Naive thymus-derived CD4-positive, alpha-beta T cell (primary cell): Measurements from ENCODE around the gene LRMDA. TPM values are rescaled to one million over a fixed set of nuclear protein-coding genes. Genes with fewer than 3 reads are reported as not detected.

ENCODE experiments used
- ATAC-seq: fragments of 150-1000 bp; cut with Tn5 transposase; 2 replicates; pipeline ENCODE4 v1.10.0; 2021; ENCODE audit warnings: mild to moderate bottlenecking, moderate library complexity
- CTCF ChIA-PET: fragments of 350-600 bp; sonication (Branson Sonifier 250); formaldehyde crosslinking; loops from one replicate; lab custom pipeline; 2021; ENCODE audit warnings: antibody characterized with exemption; lab: Charles Lee
- POLR2A ChIA-PET: fragments of 350-600 bp; sonication (Branson Sonifier 250); formaldehyde crosslinking; loops from one replicate; lab custom pipeline; 2021; ENCODE audit warnings: antibody characterized with exemption, inconsistent platforms; lab: Charles Lee
- DNase-seq, 9 donors: peaks; one replicate each; pipeline versions ENCODE4 v3.0.0 to v3.0.0-alpha.2; 2020 to 2022; ENCODE audit warnings: mixed read lengths in 1 of 9
- H3K27ac ChIP-seq: one replicate; pipeline ENCODE4 v1.7.0; 2013; ENCODE audit warnings: mild to moderate bottlenecking, low read depth, low read length, moderate library complexity
- H3K27me3 ChIP-seq, 2 donors: one replicate each; pipeline ENCODE4 v1.7.0; 2013; ENCODE audit warnings: low read length in 2 of 2, mild to moderate bottlenecking in 2 of 2, moderate library complexity in 2 of 2; ENCODE audit not compliant: control insufficient read depth in 2 of 2, insufficient read depth in 2 of 2
- H3K36me3 ChIP-seq, 3 experiments: 1 replicate in 2 of 3; 2 replicates in 1 of 3; pipeline ENCODE4 v1.7.0; 2013; ENCODE audit warnings: low read length in 3 of 3, mild to moderate bottlenecking in 3 of 3, moderate library complexity in 1 of 3; ENCODE audit not compliant: insufficient read depth in 3 of 3, control insufficient read depth in 2 of 3
- H3K4me1 ChIP-seq, 2 donors: one replicate each; pipeline ENCODE4 v1.7.0; 2013; ENCODE audit warnings: low read length in 2 of 2, mild to moderate bottlenecking in 2 of 2, moderate library complexity in 1 of 2; ENCODE audit not compliant: control insufficient read depth in 2 of 2, insufficient read depth in 2 of 2
- H3K4me3 ChIP-seq: 2 replicates; pipeline ENCODE4 v1.7.0; 2013; ENCODE audit warnings: mild to moderate bottlenecking, low read length
- H3K9me3 ChIP-seq, 3 experiments: 1 replicate in 2 of 3; 2 replicates in 1 of 3; pipeline ENCODE4 v1.7.0; 2013; ENCODE audit warnings: low read length in 3 of 3; ENCODE audit not compliant: control insufficient read depth in 2 of 3
- H3K27ac Mint-ChIP-seq, 9 donors: one replicate each; pipeline ENCODE4 v1.8.0; 2020 to 2022; ENCODE audit warnings: mixed read lengths in 9 of 9, mild to moderate bottlenecking in 8 of 9, moderate library complexity in 5 of 9, inconsistent platforms in 2 of 9
- H3K27me3 Mint-ChIP-seq, 5 donors: one replicate each; pipeline ENCODE4 v1.8.0; 2021 to 2022; ENCODE audit warnings: mixed read lengths in 5 of 5, mild to moderate bottlenecking in 1 of 5
- H3K36me3 Mint-ChIP-seq, 5 donors: one replicate each; pipeline ENCODE4 v1.8.0; 2020 to 2022; ENCODE audit warnings: mixed read lengths in 5 of 5, mild to moderate bottlenecking in 3 of 5, inconsistent platforms in 1 of 5
- H3K4me1 Mint-ChIP-seq, 7 donors: one replicate each; pipeline ENCODE4 v1.8.0; 2020 to 2022; ENCODE audit warnings: mixed read lengths in 7 of 7, mild to moderate bottlenecking in 3 of 7, inconsistent platforms in 1 of 7
- H3K4me3 Mint-ChIP-seq, 10 donors: one replicate each; pipeline ENCODE4 v1.8.0; 2020 to 2022; ENCODE audit warnings: mild to moderate bottlenecking in 10 of 10, mixed read lengths in 10 of 10, moderate library complexity in 6 of 10, inconsistent platforms in 2 of 10
- H3K9me3 Mint-ChIP-seq, 11 donors: one replicate each; pipeline ENCODE4 v1.8.0; 2020 to 2022; ENCODE audit warnings: mixed read lengths in 11 of 11, mild to moderate bottlenecking in 4 of 11, inconsistent platforms in 1 of 11, moderate library complexity in 1 of 11
- intact Hi-C, 2 donors: fragments of 100-400 bp; cut with micrococcal nuclease; formaldehyde crosslinking; loops; one replicate each; pipeline ENCODE4 v1.15.1; 2023
- polyA plus RNA-seq, 2 donors: library from polyadenylated mRNA; unstranded; fragments of 300-500 nt; fragmentation: Illumina TruSeq; gene quantifications; one replicate each; pipeline ENCODE4 v1.2.3, GENCODE V29; 2021
- total RNA-seq, 6 experiments: library from RNA in 5 of 6; stranded (reverse) in 5 of 6; gene quantifications; 1 replicate in 5 of 6; 2 replicates in 1 of 6; pipeline ENCODE4 v1.2.3 and lab custom pipeline; 2021 to 2026

LRMDA gene
- total and polyA plus RNA-seq, 7 experiments from 2014 or later: 0.57 to 14.9 (median 3.0) TPM; not detected in 4

DNA sequence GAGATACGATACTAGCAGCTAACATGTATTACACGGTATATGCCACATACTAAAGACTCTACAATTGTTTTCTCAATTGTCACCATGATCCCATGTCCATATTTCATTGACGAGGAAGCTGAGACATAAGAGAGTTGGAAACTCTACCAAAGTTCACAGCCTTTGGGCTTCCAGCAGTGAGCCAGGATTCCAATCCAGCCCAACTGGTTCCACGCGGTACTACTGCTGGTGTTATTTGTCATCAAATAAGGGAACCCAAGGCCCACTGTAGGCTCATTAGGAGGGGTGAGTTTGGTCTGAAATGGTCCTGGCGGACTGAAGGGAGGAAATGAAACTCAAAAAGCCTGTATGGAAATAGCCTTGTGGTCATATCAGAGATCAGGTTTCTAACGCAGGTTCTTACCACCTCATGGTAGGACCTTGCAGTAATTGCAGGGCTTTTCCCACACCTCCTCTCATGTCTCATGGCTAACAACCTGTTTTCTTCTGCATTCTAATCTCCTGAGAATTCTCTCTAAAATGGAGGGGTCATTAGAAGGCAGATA lies 814.6 kb downstream of the LRMDA start:
- no peak overlapping the region for H3K27ac Mint-ChIP-seq
- no peaks in the 10 kb centered on the region for H3K27me3 Mint-ChIP-seq
- H3K4me3 Mint-ChIP-seq: no peak overlapping the region
- intact Hi-C loops: no loop called here
- Histone ChIP-seq H3K27ac (no peak overlapping the region), H3K36me3 (no peaks in the 10 kb centered on the region), H3K4me1 (no peaks in the 10 kb centered on the region), H3K27me3 (no peaks in the 10 kb centered on the region), H3K9me3 (no peaks in the 10 kb centered on the region), H3K4me3 (no peak overlapping the region)
- CTCF ChIA-PET: no interaction called here
- POLR2A ChIA-PET: no interaction called here
- ATAC-seq: no peak
- H3K4me1 Mint-ChIP-seq: no peaks in the 10 kb centered on the region
- H3K36me3 Mint-ChIP-seq: no peaks in the 10 kb centered on the region
- peaks cover 0 to 3% (median 0%) of the 10 kb centered on the region in 11 donors for H3K9me3 Mint-ChIP-seq
- no peak for DNase-seq

DNA sequence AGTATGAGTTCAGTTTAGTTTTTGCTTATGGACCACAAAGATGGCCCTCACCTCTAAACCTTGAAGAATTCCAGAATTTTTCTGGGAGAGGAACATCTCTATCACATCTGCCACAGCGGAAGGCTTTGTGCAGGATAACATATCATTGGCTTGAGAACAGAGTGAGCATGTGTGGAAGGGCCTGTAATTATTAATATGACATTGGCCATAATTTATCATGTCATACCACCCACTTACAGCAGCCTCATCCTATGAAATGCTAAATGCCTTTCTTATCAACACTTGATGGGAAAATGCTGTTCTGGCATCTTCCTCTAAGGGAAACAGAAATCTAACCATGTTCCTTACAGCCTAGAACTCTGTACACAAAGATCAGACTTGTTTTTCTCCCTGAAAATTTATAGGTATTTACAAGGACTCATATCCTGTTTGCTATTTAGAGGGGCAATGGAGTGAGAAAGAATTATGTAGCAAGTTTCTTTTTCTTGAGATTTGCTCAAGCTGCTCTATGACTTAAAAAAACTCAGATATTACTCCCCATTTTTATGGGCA lies 817.3 kb downstream of the LRMDA start:
- intact Hi-C loops: no loop called here
- Mint-ChIP-seq H3K27me3 (no peaks in the 10 kb centered on the region), H3K9me3 (peaks cover 0 to 3% (median 0%) of the 10 kb centered on the region in 11 donors), H3K4me3 (no peak overlapping the region), H3K27ac (no peak overlapping the region), H3K36me3 (no peaks in the 10 kb centered on the region), H3K4me1 (no peaks in the 10 kb centered on the region)
- CTCF ChIA-PET: no interaction called here
- Histone ChIP-seq H3K4me1 (no peaks in the 10 kb centered on the region), H3K36me3 (no peaks in the 10 kb centered on the region), H3K27me3 (no peaks in the 10 kb centered on the region), H3K9me3 (no peaks in the 10 kb centered on the region), H3K27ac (no peak overlapping the region), H3K4me3 (no peak overlapping the region)
- no peak for DNase-seq
- ATAC-seq: no peak
- POLR2A ChIA-PET: no interaction called here

DNA sequence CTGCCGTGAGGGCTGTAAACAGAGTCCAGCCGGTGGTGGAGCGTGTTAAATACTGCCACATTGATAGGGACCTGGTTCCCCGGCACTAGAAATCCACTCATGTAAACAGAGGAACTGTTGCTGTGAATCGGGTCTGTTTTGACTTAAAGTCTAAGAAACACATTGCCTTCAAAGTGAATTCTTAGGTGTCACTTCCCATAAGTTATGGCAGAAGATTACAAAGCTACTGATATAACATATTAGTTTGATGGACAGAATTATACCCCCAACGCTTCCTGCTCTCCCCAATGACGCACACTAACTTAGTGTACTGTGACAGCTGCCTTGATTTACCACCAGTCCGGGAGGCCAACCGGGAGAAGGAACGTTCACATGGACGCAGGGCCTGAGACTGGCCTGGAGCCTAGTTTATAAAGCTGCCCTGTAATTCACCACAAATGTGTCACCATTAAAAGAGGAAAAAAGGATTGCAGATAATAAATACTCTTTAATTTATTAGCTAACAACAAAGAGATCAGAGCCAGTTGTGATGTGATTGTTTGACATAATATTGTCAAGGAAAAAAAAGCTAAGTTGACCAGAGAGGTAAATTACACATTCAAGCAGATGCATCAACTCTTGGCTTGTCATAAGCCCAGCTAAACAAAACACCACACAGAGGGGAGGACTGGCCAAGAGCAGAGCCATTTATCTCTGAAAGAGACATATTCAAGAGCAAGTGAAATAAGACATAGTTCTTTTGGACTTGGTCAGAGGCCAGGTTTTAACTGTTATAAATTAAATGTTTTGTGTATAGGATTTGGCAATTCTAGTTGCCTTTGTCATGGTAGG lies 820.6 kb downstream of the LRMDA start:
- no peaks in the 10 kb centered on the region for H3K27me3 ChIP-seq
- H3K4me1 ChIP-seq: no peaks in the 10 kb centered on the region
- Mint-ChIP-seq H3K9me3 (no peaks in the 10 kb centered on the region), H3K4me3 (no peak overlapping the region), H3K27me3 (no peaks in the 10 kb centered on the region), H3K36me3 (no peaks in the 10 kb centered on the region), H3K4me1 (no peaks in the 10 kb centered on the region), H3K27ac (no peak overlapping the region)
- no peaks in the 10 kb centered on the region for H3K9me3 ChIP-seq
- H3K27ac ChIP-seq: no peak overlapping the region
- DNase-seq (no peak), ATAC-seq (no peak)
- H3K4me3 ChIP-seq: no peak overlapping the region
- ChIA-PET CTCF (no interaction called here), POLR2A (no interaction called here)
- no peaks in the 10 kb centered on the region for H3K36me3 ChIP-seq
- intact Hi-C loops: no loop called here

DNA sequence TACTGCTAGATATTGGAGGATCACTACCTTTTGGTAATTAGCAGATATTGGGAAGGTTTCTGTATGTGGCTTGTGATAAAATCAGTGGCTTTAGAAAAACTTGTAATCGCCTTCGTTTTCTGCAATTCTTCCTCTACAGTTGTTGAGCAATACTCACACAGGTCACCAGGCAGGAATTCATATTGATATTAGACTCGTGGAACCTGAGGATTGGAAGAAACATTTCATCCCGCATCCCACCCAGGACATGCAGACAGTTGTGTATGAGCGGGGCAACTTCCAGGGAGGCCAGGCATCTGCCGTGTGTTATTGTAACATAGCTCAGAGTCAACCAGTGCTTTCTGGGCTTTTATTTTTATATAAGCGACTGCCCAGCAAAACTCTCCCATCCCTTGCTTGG lies 821.3 kb downstream of the LRMDA start:
- H3K4me3 ChIP-seq: no peak overlapping the region
- CTCF ChIA-PET: no interaction called here

DNA sequence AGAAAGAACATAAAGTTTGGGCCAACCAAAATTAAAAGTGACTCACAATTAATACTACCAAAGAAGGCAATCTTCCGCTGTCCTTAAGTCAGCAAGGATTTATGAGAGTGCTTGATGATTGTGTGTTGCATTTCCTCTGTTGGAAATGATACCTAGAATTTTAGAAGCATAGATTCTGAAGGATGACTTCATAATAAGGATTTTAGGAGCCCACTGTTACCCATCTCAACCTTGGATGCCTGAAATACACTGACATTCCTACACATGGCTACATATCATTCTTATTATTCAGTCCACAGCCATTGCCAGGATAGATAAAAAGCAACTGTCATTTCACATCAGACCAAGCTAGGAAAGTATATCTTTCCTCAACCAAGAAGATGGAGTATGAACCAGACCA lies 823.8 kb downstream of the LRMDA start:
- Histone ChIP-seq H3K4me1 (no peaks in the 10 kb centered on the region), H3K36me3 (no peaks in the 10 kb centered on the region), H3K27me3 (no peaks in the 10 kb centered on the region), H3K27ac (no peak overlapping the region), H3K9me3 (peaks cover 0 to 4% (median 0%) of the 10 kb centered on the region in 3 experiments), H3K4me3 (no peak overlapping the region)
- DNase-seq (no peak), ATAC-seq (no peak)
- H3K4me1 Mint-ChIP-seq: no peaks in the 10 kb centered on the region
- no peaks in the 10 kb centered on the region for H3K27me3 Mint-ChIP-seq
- H3K27ac Mint-ChIP-seq: no peak overlapping the region
- intact Hi-C loops: no loop called here
- peaks cover 0 to 19% (median 5%) of the 10 kb centered on the region in 11 donors for H3K9me3 Mint-ChIP-seq
- ChIA-PET CTCF (no interaction called here), POLR2A (no interaction called here)
- no peak overlapping the region for H3K4me3 Mint-ChIP-seq
- no peaks in the 10 kb centered on the region for H3K36me3 Mint-ChIP-seq

More for the DNA sequence above, 821.3 kb downstream of the LRMDA start:
- intact Hi-C loops: no loop called here
- no peaks in the 10 kb centered on the region for H3K27me3 ChIP-seq
- Mint-ChIP-seq H3K9me3 (peaks cover 0 to under 1% (median 0%) of the 10 kb centered on the region in 11 donors), H3K27me3 (no peaks in the 10 kb centered on the region), H3K4me3 (no peak overlapping the region), H3K4me1 (no peaks in the 10 kb centered on the region), H3K36me3 (no peaks in the 10 kb centered on the region), H3K27ac (no peak overlapping the region)
- no peaks in the 10 kb centered on the region for H3K36me3 ChIP-seq
- ATAC-seq (no peak), DNase-seq (no peak)
- no peaks in the 10 kb centered on the region for H3K9me3 ChIP-seq
- POLR2A ChIA-PET: no interaction called here
- H3K4me1 ChIP-seq: no peaks in the 10 kb centered on the region
- H3K27ac ChIP-seq: no peak overlapping the region

DNA sequence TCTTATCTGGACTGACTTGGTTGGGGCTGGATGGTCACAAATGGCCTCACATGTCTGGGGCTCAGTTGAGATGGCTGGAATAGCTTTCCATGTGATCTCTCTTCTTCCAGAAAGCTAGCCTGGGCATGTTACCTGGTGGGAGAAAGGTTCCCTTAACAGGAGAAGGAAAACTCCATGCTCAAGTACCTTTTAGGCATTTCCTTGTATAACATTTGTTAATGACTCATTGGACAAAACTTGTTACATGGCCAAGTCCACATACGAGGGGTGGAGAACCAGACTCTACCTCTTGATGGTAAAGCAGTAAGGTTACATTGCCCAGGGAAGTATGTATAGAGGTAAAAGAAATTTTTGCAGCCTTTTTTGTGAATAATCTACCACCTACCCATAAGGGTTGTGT lies 826.4 kb downstream of the LRMDA start:
- Histone ChIP-seq H3K9me3 (peaks cover 0 to 4% (median 0%) of the 10 kb centered on the region in 3 experiments), H3K4me1 (no peaks in the 10 kb centered on the region), H3K36me3 (no peaks in the 10 kb centered on the region), H3K4me3 (no peak overlapping the region), H3K27me3 (no peaks in the 10 kb centered on the region), H3K27ac (no peak overlapping the region)
- POLR2A ChIA-PET: no interaction called here
- no peak for ATAC-seq
- H3K27me3 Mint-ChIP-seq: no peaks in the 10 kb centered on the region
- no peak overlapping the region for H3K27ac Mint-ChIP-seq
- H3K4me1 Mint-ChIP-seq: no peaks in the 10 kb centered on the region
- DNase-seq: no peak
- peaks cover 0 to 41% (median 9%) of the 10 kb centered on the region in 11 donors for H3K9me3 Mint-ChIP-seq
- no peak overlapping the region for H3K4me3 Mint-ChIP-seq
- intact Hi-C loops: no loop called here
- CTCF ChIA-PET: no interaction called here
- no peaks in the 10 kb centered on the region for H3K36me3 Mint-ChIP-seq
